ENCODE results near the gene ATP8A1. TPM values are rescaled to one million over a fixed set of nuclear protein-coding genes. Genes with fewer than 3 reads are reported as not detected.

Gene ATP8A1
- polyA plus RNA-seq, 1 experiment = 0.20 TPM

- Histone ChIP-seq H3K4me3 (ENCODE audit: low read depth, low read length) (no peak overlapping the region), H3K9me3 (ENCODE audit: control insufficient read depth, insufficient read depth, low read length) (no peaks in the 10 kb centered on the region), H3K27ac (ENCODE audit: low read depth, low read length) (no peak overlapping the region), H3K27me3 (ENCODE audit: control insufficient read depth, insufficient read depth, low read length) (no peaks in the 10 kb centered on the region)
- ChIA-PET POLR2A (no interaction called here), CTCF (no interaction called here)
- DNase-seq (ENCODE audit: low read depth, low spot score) = no peak
- TF ChIP-seq, protein P1, sequence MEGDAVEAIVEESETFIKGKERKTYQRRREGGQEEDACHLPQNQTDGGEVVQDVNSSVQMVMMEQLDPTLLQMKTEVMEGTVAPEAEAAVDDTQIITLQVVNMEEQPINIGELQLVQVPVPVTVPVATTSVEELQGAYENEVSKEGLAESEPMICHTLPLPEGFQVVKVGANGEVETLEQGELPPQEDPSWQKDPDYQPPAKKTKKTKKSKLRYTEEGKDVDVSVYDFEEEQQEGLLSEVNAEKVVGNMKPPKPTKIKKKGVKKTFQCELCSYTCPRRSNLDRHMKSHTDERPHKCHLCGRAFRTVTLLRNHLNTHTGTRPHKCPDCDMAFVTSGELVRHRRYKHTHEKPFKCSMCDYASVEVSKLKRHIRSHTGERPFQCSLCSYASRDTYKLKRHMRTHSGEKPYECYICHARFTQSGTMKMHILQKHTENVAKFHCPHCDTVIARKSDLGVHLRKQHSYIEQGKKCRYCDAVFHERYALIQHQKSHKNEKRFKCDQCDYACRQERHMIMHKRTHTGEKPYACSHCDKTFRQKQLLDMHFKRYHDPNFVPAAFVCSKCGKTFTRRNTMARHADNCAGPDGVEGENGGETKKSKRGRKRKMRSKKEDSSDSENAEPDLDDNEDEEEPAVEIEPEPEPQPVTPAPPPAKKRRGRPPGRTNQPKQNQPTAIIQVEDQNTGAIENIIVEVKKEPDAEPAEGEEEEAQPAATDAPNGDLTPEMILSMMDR (IDR thresholded peaks at IDR 0.05; ENCODE audit: low read depth, low read length) = no peak
Observed at GRCh38 chr4:42453612-42454011, 203.3 kb downstream of the ATP8A1 start.

DNA sequence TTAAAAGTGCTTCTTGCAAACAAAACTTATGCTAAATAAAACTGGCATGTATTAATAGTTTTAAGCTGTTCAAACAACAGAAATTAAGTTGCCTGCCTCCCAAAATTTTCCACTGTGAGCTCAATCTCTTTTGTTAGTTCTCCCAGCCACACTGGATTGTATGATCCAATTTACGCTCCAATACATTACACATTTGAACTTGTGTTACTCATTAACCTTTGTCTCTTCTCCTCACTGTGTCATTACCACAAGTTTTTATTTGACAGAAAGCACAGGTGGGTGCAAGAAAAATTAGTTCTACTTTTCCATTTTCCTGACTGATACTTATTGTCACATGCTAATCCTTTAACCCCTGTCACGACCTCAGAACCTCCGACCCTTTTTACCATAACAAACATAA lies 204.1 kb downstream of the ATP8A1 start:
- DNase-seq (ENCODE audit: low read depth, low spot score) = no peak
- H3K4me3 ChIP-seq (ENCODE audit: low read depth, low read length) = no peak overlapping the region
- CTCF ChIA-PET = no interaction called here
- TF ChIP-seq, protein P1 (IDR thresholded peaks at IDR 0.05; ENCODE audit: low read depth, low read length) = no peak
- no peak overlapping the region for H3K27ac ChIP-seq (ENCODE audit: low read depth, low read length)
- H3K27me3 ChIP-seq (ENCODE audit: control insufficient read depth, insufficient read depth, low read length) = no peaks in the 10 kb centered on the region
- no peaks in the 10 kb centered on the region for H3K9me3 ChIP-seq (ENCODE audit: control insufficient read depth, insufficient read depth, low read length)
- POLR2A ChIA-PET = no interaction called here

- ChIA-PET CTCF (no interaction called here), POLR2A (no interaction called here)
- Histone ChIP-seq H3K27ac (ENCODE audit: low read depth, low read length) (no peak overlapping the region), H3K4me3 (ENCODE audit: low read depth, low read length) (no peak overlapping the region), H3K27me3 (ENCODE audit: control insufficient read depth, insufficient read depth, low read length) (no peaks in the 10 kb centered on the region), H3K9me3 (ENCODE audit: control insufficient read depth, insufficient read depth, low read length) (no peaks in the 10 kb centered on the region)
- DNase-seq (ENCODE audit: low read depth, low spot score) = no peak
- TF ChIP-seq, protein P1 (IDR thresholded peaks at IDR 0.05; ENCODE audit: low read depth, low read length) = no peak
Observed at GRCh38 chr4:42446823-42447222, 210.1 kb downstream of the ATP8A1 start.

GRCh38 chr4:42445038-42445437 lies 211.9 kb downstream of the ATP8A1 start:
- ChIA-PET POLR2A (no interaction called here), CTCF (no interaction called here)
- TF ChIP-seq, protein P1 (IDR thresholded peaks at IDR 0.05; ENCODE audit: low read depth, low read length) = no peak

GRCh38 chr4:42442601-42443000 lies 214.3 kb downstream of the ATP8A1 start:
- Histone ChIP-seq H3K4me3 (ENCODE audit: low read depth, low read length) (no peak overlapping the region), H3K27me3 (ENCODE audit: control insufficient read depth, insufficient read depth, low read length) (no peaks in the 10 kb centered on the region), H3K9me3 (ENCODE audit: control insufficient read depth, insufficient read depth, low read length) (no peaks in the 10 kb centered on the region), H3K27ac (ENCODE audit: low read depth, low read length) (no peak overlapping the region)
- ChIA-PET POLR2A (no interaction called here), CTCF (interaction anchor here (0.5 kb wide), 1 partner anchor 53 kb away, joined by 3 read pairs; no protein-coding TSS in a partner anchor)
- TF ChIP-seq, protein P1 (IDR thresholded peaks at IDR 0.05; ENCODE audit: low read depth, low read length) = no peak
- no peak for DNase-seq (ENCODE audit: low read depth, low spot score)

More at GRCh38 chr4:42445038-42445437, 211.9 kb downstream of the ATP8A1 start:
- no peak for DNase-seq (ENCODE audit: low read depth, low spot score)
- Histone ChIP-seq H3K9me3 (ENCODE audit: control insufficient read depth, insufficient read depth, low read length) (no peaks in the 10 kb centered on the region), H3K4me3 (ENCODE audit: low read depth, low read length) (no peak overlapping the region), H3K27ac (ENCODE audit: low read depth, low read length) (no peak overlapping the region), H3K27me3 (ENCODE audit: control insufficient read depth, insufficient read depth, low read length) (no peaks in the 10 kb centered on the region)

Measured in AG04450 (cell line).